Kidney (tissue), 14 donors: ENCODE results near the gene KARS1. TPM values are rescaled to one million over a fixed set of nuclear protein-coding genes. Genes with fewer than 3 reads are reported as not detected.

Source experiments
- DNase-seq, 5 donors: peaks; one replicate each; pipeline ENCODE4 v3.0.0-alpha.2; 2013 to 2020
- FAIRE-seq: peaks from 2 replicates; lab custom pipeline; 2012; peaks lifted over from hg19 to GRCh38; lab: Jason Lieb, UNC
- H3K27ac ChIP-seq, 2 donors: one replicate each; pipeline ENCODE4 v1.7.0; 2013; ENCODE audit warnings: low read depth in 2 of 2, low read length in 2 of 2, inconsistent platforms in 1 of 2
- H3K27me3 ChIP-seq: one replicate; pipeline ENCODE4 v1.7.1; 2013; ENCODE audit warnings: low read length, inconsistent platforms; ENCODE audit not compliant: control insufficient read depth, insufficient read depth
- H3K36me3 ChIP-seq, 3 donors: one replicate each; pipeline versions ENCODE4 v1.7.0 to v1.7.1; 2013; ENCODE audit warnings: low read length in 3 of 3, control low read depth in 1 of 3, inconsistent platforms in 1 of 3; ENCODE audit not compliant: insufficient read depth in 3 of 3, control insufficient read depth in 2 of 3
- H3K4me1 ChIP-seq, 3 donors: one replicate each; pipeline versions ENCODE4 v1.7.0 to v1.7.1; 2013; ENCODE audit warnings: low read length in 3 of 3, inconsistent platforms in 1 of 3, low read depth in 1 of 3; ENCODE audit not compliant: control insufficient read depth in 2 of 3, insufficient read depth in 2 of 3
- H3K4me3 ChIP-seq, 3 donors: one replicate each; pipeline versions ENCODE4 v1.7.0 to v1.8.1; 2013; ENCODE audit warnings: low read length in 3 of 3, control low read depth in 1 of 3, inconsistent platforms in 1 of 3
- H3K9ac ChIP-seq, 3 donors: one replicate each; pipeline versions ENCODE4 v1.7.0 to v1.7.1; 2013; ENCODE audit warnings: low read length in 3 of 3, control low read depth in 1 of 3, inconsistent platforms in 1 of 3
- H3K9me3 ChIP-seq, 3 donors: one replicate each; pipeline versions ENCODE4 v1.7.0 to v1.7.1; 2013; ENCODE audit warnings: low read length in 3 of 3, control low read depth in 1 of 3, inconsistent platforms in 1 of 3; ENCODE audit not compliant: control insufficient read depth in 2 of 3, insufficient read depth in 1 of 3
- CTCF ChIP-seq: IDR thresholded peaks from 3 replicates; pipeline ENCODE4 v1.5.1; 2012; ENCODE audit warnings: mild to moderate bottlenecking, moderate library complexity, borderline replicate concordance; ENCODE audit not compliant: insufficient read depth; ENCODE audit errors: extremely low read depth
- intact Hi-C: fragments of 100-400 bp; cut with DNase I; formaldehyde crosslinking; loops from one replicate; pipeline ENCODE4 v1.11.1; 2022
- polyA plus RNA-seq: library from polyadenylated mRNA; stranded (reverse); fragments of 350-450 nt; fragmentation: Illumina TruSeq; extraction: RNeasy Lipid Tissue Mini Kit (QIAGEN cat#74804); gene quantifications from one replicate; pipeline ENCODE4 v1.2.3, GENCODE V29; 2014; ENCODE audit warnings: low read depth, low replicate concordance; ENCODE audit not compliant: insufficient read depth
- total RNA-seq: library from RNA; stranded (reverse); fragmentation: NEBNext Ultra II Directional; extraction: Animal tissue kit (Norgen Biotek cat#: 25700); gene quantifications from one replicate; pipeline ENCODE4 v1.2.1, GENCODE V29; 2021
- donor health status: control.
- donor health status: control.
- donor health status: control.
- donor health status: control.
- donor health status: control.
- donor health status: DM: yes; HTN: yes; CAD: no.
- donor health status: Normal renal cell carcinoma (clear cell type).

The KARS1 gene
- total and polyA plus RNA-seq, 2 donors from 2014 or later = 97.4 to 104 TPM

- H3K9me3 ChIP-seq = no peaks in the 10 kb centered on the region
- peak within 1 kb of the TSS; percentile 67 to 87 (median 86) for H3K4me3 ChIP-seq
- peak; percentile 42 for FAIRE-seq
- no peaks in the 10 kb centered on the region for H3K27me3 ChIP-seq
- TF ChIP-seq CTCF = no peak
- peak within 1 kb of the TSS; percentile 68 to 77 (median 73) for H3K9ac ChIP-seq
- H3K36me3 ChIP-seq = peaks cover 5 to 22% (median 18%) of the 10 kb centered on the region in 3 donors
- intact Hi-C loops = no loop called here
- H3K27ac ChIP-seq = peak within 1 kb of the TSS; percentile 87 to 90
- peaks cover 0 to 6% (median 3%) of the 10 kb centered on the region in 3 donors for H3K4me1 ChIP-seq
- peak; percentile 98 to 99 (median 99) for DNase-seq
These were observed 24.5 kb downstream of the KARS1 start, which contains the start of gene ADAT1 for GRCh38 chr16:75622761-75623605. Gene ADAT1, minus strand, starts transcription at chr16:75623281. Its CDS starts 2,482 bp downstream, at chr16:75620799.

- FAIRE-seq (no peak), DNase-seq (peak in 1 of 5 donors; percentile 49)
- H3K27ac ChIP-seq = no peak overlapping the region
- H3K4me3 ChIP-seq = no peak overlapping the region
- intact Hi-C loops = no loop called here
- H3K27me3 ChIP-seq = no peaks in the 10 kb centered on the region
- peaks cover 8 to 21% (median 20%) of the 10 kb centered on the region in 3 donors for H3K36me3 ChIP-seq
- TF ChIP-seq CTCF = no peak
- no peaks in the 10 kb centered on the region for H3K9me3 ChIP-seq
- no peak overlapping the region for H3K9ac ChIP-seq
- H3K4me1 ChIP-seq = peaks cover 0 to 6% (median 3%) of the 10 kb centered on the region in 3 donors
These were observed 26.3 kb downstream of the KARS1 start for GRCh38 chr16:75621170-75621477.

- no peak for TF ChIP-seq CTCF
- intact Hi-C loops = no loop called here
- no peak overlapping the region for H3K27ac ChIP-seq
- DNase-seq (no peak), FAIRE-seq (no peak)
- H3K4me3 ChIP-seq = no peak overlapping the region
- H3K4me1 ChIP-seq = peaks cover 0 to 6% (median 3%) of the 10 kb centered on the region in 3 donors
- peaks cover 5 to 17% (median 14%) of the 10 kb centered on the region in 3 donors for H3K36me3 ChIP-seq
- no peaks in the 10 kb centered on the region for H3K9me3 ChIP-seq
- H3K9ac ChIP-seq = no peak overlapping the region
- H3K27me3 ChIP-seq = no peaks in the 10 kb centered on the region
These were observed 26.9 kb downstream of the KARS1 start for GRCh38 chr16:75620326-75621169.
